Keratinocyte (primary cell): ENCODE measurements around the gene NOSIP. TPM values are rescaled to one million over a fixed set of nuclear protein-coding genes. Genes with fewer than 3 reads are reported as not detected.

Experiments
- DNase-seq: peaks from one replicate; pipeline ENCODE4 v3.0.0-alpha.2; 2011; ENCODE audit warnings: low read depth, missing footprints, low spot score
- FAIRE-seq: peaks from 2 replicates; lab custom pipeline; 2011; peaks lifted over from hg19 to GRCh38; lab: Jason Lieb, UNC
- H2AFZ ChIP-seq: 2 replicates; pipeline ENCODE4 v1.6.0; 2012; ENCODE audit warnings: low read length, control low read depth, inconsistent platforms; ENCODE audit not compliant: control insufficient read depth
- H3K27ac ChIP-seq: 2 replicates; pipeline ENCODE4 v1.5.1; 2011; ENCODE audit warnings: low read length; ENCODE audit not compliant: control insufficient read depth, insufficient read depth
- H3K27me3 ChIP-seq: 3 replicates; pipeline ENCODE4 v1.6.0; 2011; ENCODE audit warnings: low read length; ENCODE audit not compliant: control insufficient read depth, insufficient read depth; ENCODE audit errors: extremely low read depth
- H3K36me3 ChIP-seq, 2 experiments: 2 replicates in 1 of 2; 3 replicates in 1 of 2; pipeline ENCODE4 v1.5.1; 2011; ENCODE audit warnings: low read length in 2 of 2, mild to moderate bottlenecking in 1 of 2; ENCODE audit not compliant: control insufficient read depth in 2 of 2, insufficient read depth in 2 of 2; ENCODE audit errors: extremely low read depth in 1 of 2
- H3K4me1 ChIP-seq: 3 replicates; pipeline ENCODE4 v1.5.1; 2011; ENCODE audit warnings: low read length; ENCODE audit not compliant: control insufficient read depth, insufficient read depth; ENCODE audit errors: extremely low read depth
- H3K4me2 ChIP-seq: 3 replicates; pipeline ENCODE4 v1.6.0; 2011; ENCODE audit warnings: low read depth, low read length; ENCODE audit not compliant: control insufficient read depth, insufficient read depth; ENCODE audit errors: extremely low read depth
- H3K4me3 ChIP-seq, 3 experiments: fragments of 200-600 bp in 1 of 3; sonication (generic) in 1 of 3; 2 replicates in 2 of 3; 3 replicates in 1 of 3; pipeline ENCODE4 v1.5.1; 2011 to 2016; ENCODE audit warnings: low read length in 3 of 3, mild to moderate bottlenecking in 3 of 3, control low read depth in 2 of 3, inconsistent platforms in 1 of 3, low read depth in 1 of 3, mixed read lengths in 1 of 3, mixed run types in 1 of 3, moderate library complexity in 1 of 3; ENCODE audit not compliant: control insufficient read depth in 2 of 3, insufficient read depth in 2 of 3; ENCODE audit errors: extremely low read depth in 1 of 3
- H3K79me2 ChIP-seq: 2 replicates; pipeline ENCODE4 v1.6.0; 2012; ENCODE audit warnings: low read length; ENCODE audit not compliant: control insufficient read depth, insufficient read depth
- H3K9ac ChIP-seq: 3 replicates; pipeline ENCODE4 v1.6.0; 2011; ENCODE audit warnings: low read length; ENCODE audit not compliant: control insufficient read depth, insufficient read depth; ENCODE audit errors: extremely low read depth
- H3K9me1 ChIP-seq: 3 replicates; pipeline ENCODE4 v1.6.0; 2011; ENCODE audit warnings: low read length; ENCODE audit not compliant: control insufficient read depth, insufficient read depth; ENCODE audit errors: extremely low read depth
- H3K9me3 ChIP-seq: 2 replicates; pipeline ENCODE4 v1.5.1; 2012; ENCODE audit warnings: low read depth, low read length; ENCODE audit not compliant: control insufficient read depth
- H4K20me1 ChIP-seq: 3 replicates; pipeline ENCODE4 v1.6.0; 2011; ENCODE audit warnings: low read length; ENCODE audit not compliant: control insufficient read depth, insufficient read depth; ENCODE audit errors: extremely low read depth
- CTCF ChIP-seq, 3 experiments: IDR thresholded peaks in 1 of 3; conservative IDR thresholded peaks in 1 of 3; optimal IDR thresholded peaks in 1 of 3; 2 replicates in 2 of 3; 3 replicates in 1 of 3; pipeline versions ENCODE3 to v1.5.1; 2011; ENCODE audit warnings: low read length in 3 of 3, mild to moderate bottlenecking in 3 of 3, moderate library complexity in 2 of 3, control low read depth in 1 of 3, inconsistent platforms in 1 of 3; ENCODE audit not compliant: insufficient read depth in 2 of 3; ENCODE audit errors: extremely low read depth in 1 of 3
- EZH2 ChIP-seq: IDR thresholded peaks from one replicate; pipeline ENCODE4 v1.6.1; 2012; ENCODE audit warnings: inconsistent platforms, mild to moderate bottlenecking, low read length, moderate library complexity
- dilution Hi-C: fragments of 300-500 bp; cut with MboI; formaldehyde crosslinking; loops from one replicate; pipeline ENCODE4 v1.7.0; 2020; ENCODE audit warnings: low sequenced_read_pairs; ENCODE audit not compliant: extremely low pct_ligation_motif_present
- polyA plus RNA-seq, 5 experiments: library from polyadenylated mRNA; depleted of rRNA in 3 of 5; stranded (reverse) in 3 of 5; stranded (forward) in 1 of 5; unstranded in 1 of 5; fragments of >200 nt; gene quantifications; 1 replicate in 1 of 5; 2 replicates in 3 of 5; 3 replicates in 1 of 5; pipeline versions ENCODE4 v1.2.1 to v1.2.3, GENCODE V29; 2011 to 2012; ENCODE audit warnings: missing spikeins in 2 of 5, low read depth in 1 of 5, low replicate concordance in 1 of 5

NOSIP gene
- polyA plus RNA-seq, 1 donor (not counting 4 experiments of a cell fraction or from before 2014, with no cell fraction given) = 36.6 TPM

- H3K9me3 ChIP-seq = no peaks in the 10 kb centered on the region
- dilution Hi-C loops = no loop called here
- H3K27me3 ChIP-seq = no peaks in the 10 kb centered on the region
- H3K36me3 ChIP-seq = peaks cover under 1 to 1% of the 10 kb centered on the region in 2 experiments
- FAIRE-seq (no peak), DNase-seq (no peak)
- no peak overlapping the region for H2AFZ ChIP-seq
- H3K9me1 ChIP-seq = no peaks in the 10 kb centered on the region
- peaks cover 12% of the 10 kb centered on the region for H3K4me1 ChIP-seq
- no peak overlapping the region for H3K9ac ChIP-seq
- H3K27ac ChIP-seq = no peak overlapping the region
- TF ChIP-seq EZH2 = no peak
- TF ChIP-seq CTCF (optimal IDR thresholded peaks at IDR 0.05 in 1 of 3, IDR thresholded peaks at IDR 0.05 in 1 of 3, conservative IDR thresholded peaks at IDR 0.05 in 1 of 3; ENCODE audit: extremely low read depth in 1 of 3, insufficient read depth in 2 of 3, low read length in 3 of 3) = no peak
- H3K79me2 ChIP-seq = peaks cover 6% of the 10 kb centered on the region
- H4K20me1 ChIP-seq = peaks cover 1% of the 10 kb centered on the region
- H3K4me2 ChIP-seq = no peak overlapping the region
- H3K4me3 ChIP-seq = no peak overlapping the region
Measured at GRCh38 chr19:49588365-49589122, 8.2 kb upstream of the NOSIP start.

GRCh38 chr19:49587227-49587626 is 6.9 kb upstream of the NOSIP start:
- no peak overlapping the region for H3K27ac ChIP-seq
- no peaks in the 10 kb centered on the region for H3K27me3 ChIP-seq
- no peak overlapping the region for H3K4me2 ChIP-seq
- no peak overlapping the region for H3K9ac ChIP-seq
- TF ChIP-seq EZH2 (no peak), CTCF (optimal IDR thresholded peaks at IDR 0.05 in 1 of 3, IDR thresholded peaks at IDR 0.05 in 1 of 3, conservative IDR thresholded peaks at IDR 0.05 in 1 of 3; ENCODE audit: extremely low read depth in 1 of 3, insufficient read depth in 2 of 3, low read length in 3 of 3) (no peak)
- dilution Hi-C loops = no loop called here
- H3K9me1 ChIP-seq = no peaks in the 10 kb centered on the region
- DNase-seq (no peak), FAIRE-seq (no peak)
- H3K79me2 ChIP-seq = peaks cover 2% of the 10 kb centered on the region
- no peak overlapping the region for H2AFZ ChIP-seq
- H3K9me3 ChIP-seq = no peaks in the 10 kb centered on the region
- peaks cover 0 to 1% of the 10 kb centered on the region in 2 experiments for H3K36me3 ChIP-seq
- no peaks in the 10 kb centered on the region for H4K20me1 ChIP-seq
- no peak overlapping the region for H3K4me3 ChIP-seq
- peaks cover 6% of the 10 kb centered on the region for H3K4me1 ChIP-seq
